GM18508 (cell line): ENCODE data around the gene PRR12.

ENCODE experiments used
- ATAC-seq: cut with Tn5 transposase; IDR thresholded peaks from one replicate; pipeline ENCODE4 v1.9.1; 2021; ENCODE audit warnings: moderate number of reproducible peaks; ENCODE audit not compliant: insufficient read depth, unreplicated experiment

The PRR12 gene, protein sequence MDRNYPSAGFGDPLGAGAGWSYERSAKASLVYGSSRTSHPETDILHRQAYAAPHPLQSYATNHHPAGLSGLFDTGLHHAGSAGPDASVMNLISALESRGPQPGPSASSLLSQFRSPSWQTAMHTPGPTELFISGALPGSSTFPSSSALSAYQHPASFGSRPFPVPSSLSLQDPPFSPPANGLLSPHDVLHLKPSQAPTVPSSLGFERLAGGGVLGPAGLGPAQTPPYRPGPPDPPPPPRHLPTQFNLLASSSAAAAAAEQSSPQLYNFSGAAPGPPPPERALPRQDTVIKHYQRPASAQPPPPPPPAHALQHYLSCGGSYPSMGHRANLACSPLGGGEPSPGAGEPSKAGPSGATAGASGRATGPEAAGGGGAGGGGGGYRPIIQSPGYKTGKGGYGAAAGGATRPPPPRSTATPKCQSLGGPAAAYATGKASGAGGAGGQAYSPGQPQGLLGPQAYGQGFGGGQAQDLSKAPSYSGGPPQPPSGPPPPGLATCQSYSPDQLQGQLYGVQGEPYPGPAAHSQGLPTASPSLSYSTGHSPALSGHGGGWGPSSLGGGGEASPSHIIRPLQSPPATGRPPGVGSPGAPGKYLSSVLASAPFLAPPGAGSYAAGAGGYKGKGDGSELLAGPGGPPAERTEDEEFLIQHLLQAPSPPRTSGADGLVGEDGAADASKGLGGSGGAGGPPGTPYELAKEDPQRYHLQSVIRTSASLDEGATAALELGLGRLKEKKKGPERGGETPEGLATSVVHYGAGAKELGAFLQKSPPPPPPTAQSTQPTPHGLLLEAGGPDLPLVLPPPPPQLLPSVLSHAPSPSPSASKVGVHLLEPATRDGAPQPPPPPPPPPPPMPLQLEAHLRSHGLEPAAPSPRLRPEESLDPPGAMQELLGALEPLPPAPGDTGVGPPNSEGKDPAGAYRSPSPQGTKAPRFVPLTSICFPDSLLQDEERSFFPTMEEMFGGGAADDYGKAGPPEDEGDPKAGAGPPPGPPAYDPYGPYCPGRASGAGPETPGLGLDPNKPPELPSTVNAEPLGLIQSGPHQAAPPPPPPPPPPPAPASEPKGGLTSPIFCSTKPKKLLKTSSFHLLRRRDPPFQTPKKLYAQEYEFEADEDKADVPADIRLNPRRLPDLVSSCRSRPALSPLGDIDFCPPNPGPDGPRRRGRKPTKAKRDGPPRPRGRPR (N-terminal part only)

DNA sequence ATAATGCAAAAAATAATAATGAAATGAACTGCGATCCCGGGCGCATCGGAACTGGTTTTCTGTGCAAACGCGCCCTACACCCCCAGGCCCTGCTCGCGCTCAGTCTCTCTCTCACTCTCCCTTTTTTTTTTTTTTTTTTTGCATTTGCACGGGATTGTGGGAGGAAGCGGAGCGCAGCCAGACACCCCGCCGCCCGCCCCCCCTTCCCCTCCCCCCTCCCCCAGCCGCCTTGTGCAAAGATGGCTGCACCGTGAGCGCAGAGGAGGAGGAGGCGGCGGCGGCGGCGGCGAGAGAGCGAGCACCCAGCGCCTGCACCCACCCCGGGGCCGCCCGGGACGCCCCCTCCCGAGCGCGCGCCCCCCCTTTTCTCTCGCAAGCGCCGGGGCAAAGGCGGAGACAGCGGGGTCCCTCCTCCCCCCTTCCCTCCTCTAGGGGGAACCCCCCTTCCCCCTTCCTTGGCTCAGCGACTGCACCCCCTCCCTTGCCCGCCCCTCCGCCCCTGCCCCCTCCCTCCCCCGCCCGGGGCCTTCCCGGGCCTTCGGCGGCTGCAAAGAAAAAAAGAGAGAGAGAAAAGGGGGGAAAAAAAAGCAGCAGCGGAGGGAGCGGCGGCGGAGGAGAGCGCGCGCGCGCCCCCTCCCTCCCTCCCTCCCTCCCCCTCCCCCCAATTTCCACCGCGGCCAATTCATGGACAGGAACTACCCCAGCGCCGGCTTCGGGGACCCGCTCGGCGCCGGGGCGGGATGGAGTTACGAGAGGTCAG, at the start of gene PRR12:
Gene PRR12, plus strand, starts transcription at position 212 of the 760 bp plus-strand sequence. Its CDS starts 473 bp downstream, at position 685.
- ATAC-seq = no peak

DNA sequence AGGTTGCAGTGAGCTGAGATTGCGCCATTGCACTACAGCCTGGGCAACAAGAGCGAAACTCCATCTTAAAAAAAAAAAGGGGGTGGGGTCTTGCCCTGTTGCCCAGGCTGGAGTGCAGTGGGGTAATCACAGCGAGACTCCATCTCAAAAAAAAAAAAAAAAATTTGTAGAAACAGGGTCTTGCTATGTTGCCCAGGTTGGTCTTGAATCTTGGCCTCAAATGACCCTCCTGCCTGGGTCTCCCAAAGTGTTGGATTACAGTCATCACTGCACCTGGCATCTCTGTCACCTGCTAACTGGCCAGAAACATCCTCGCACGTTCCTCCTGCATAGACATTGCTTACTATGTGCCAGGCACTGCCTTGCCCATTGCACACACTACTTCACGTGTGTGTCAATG, 49.1 kb upstream of the PRR12 start:
- no peak for ATAC-seq

DNA sequence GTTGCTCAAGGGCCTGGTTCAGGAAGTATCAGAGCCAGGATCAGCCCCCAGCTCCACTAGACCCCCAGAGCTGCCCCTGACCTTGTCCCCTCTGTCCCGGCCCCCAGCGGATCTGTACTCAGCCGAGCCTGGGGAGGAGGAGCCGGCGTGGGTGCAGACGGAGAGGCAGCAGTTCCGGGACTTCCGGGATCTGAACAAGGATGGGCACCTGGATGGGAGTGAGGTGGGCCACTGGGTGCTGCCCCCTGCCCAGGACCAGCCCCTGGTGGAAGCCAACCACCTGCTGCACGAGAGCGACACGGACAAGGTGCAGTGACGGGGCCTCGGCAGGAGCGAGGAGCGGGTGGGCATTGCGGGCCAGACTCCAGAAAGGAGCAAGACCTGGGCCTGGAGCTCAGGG, 48.5 kb upstream of the PRR12 start:
- ATAC-seq = no peak

DNA sequence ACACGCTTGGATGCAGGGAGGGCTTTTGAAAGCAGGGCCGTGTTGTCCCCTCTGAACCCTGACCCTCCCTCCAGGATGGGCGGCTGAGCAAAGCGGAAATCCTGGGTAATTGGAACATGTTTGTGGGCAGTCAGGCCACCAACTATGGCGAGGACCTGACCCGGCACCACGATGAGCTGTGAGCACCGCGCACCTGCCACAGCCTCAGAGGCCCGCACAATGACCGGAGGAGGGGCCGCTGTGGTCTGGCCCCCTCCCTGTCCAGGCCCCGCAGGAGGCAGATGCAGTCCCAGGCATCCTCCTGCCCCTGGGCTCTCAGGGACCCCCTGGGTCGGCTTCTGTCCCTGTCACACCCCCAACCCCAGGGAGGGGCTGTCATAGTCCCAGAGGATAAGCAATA, 48.0 kb upstream of the PRR12 start:
- no peak for ATAC-seq

DNA sequence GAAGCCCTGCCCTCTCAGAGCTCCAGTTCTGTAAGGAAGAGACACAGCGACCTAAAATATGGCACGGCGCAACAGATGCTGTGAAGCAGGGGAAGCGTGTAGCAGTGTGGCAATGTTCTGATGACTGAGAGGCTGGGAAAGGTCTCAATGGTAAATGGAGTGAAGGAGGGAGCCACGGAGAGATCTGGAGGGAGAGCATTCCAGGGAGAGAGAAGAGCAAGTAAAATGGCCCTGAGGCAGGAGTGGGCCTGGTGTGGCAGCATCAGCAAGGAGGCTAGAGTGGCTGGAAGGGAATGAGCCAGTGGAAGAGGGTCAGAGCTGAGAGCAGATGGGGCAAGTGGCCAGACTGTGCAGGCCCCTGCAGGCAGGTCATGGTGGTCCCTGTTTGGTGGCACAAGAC, 46.8 kb upstream of the PRR12 start:
- no peak for ATAC-seq

DNA sequence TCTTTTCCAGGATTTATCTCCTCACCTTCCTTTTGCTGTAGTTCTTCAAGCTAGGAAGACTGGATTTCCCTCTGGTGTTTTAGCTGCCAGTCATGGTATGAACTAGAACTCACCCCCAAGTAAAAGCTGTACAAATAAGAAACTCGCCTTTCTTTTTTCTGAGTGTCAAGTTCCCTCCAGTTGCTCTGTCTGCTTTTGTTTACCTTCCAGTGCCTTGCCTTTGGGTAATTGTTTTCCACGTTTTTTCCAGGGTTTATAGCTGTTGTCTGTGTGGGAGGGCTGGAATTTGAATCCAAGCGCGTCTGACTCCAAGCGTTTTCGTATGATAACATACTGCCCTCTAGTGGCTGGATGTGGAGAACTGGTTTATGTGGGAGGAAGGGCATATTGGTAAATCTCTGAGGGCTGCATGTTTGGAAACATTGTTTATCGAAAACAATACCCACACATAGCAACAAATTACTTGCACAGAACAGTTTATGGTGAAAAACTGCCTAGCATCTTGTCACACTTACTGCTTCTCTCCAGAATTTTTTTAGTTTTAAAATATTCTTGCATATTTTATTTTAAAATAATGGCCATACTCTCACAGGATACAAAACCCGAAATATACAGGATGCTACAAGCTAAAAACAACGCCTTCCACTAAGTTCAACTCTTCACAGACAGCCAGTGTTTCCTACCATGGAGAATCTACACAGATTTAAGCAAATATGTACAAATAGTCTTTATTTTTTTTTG, 44.0 kb upstream of the PRR12 start:
- no peak for ATAC-seq

DNA sequence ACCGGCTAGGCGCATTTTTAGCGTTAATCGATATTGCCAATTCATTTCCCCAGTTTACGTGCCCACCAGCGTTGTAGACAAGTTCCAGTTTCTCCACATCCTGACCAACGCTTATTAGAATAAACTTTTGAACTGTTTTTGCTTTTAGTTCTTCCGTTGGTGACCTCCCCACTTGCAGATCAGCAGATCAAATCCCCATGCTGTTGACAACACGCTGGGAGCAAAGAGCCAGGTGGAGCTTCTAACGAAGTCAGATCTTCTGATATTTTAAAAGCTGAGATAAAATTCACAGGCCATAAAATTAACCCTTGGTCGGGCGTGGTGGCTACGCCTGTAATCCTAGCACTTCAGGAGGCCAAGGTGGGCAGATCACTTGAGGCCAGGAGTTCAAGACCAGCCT, 41.9 kb upstream of the PRR12 start:
- ATAC-seq = no peak

DNA sequence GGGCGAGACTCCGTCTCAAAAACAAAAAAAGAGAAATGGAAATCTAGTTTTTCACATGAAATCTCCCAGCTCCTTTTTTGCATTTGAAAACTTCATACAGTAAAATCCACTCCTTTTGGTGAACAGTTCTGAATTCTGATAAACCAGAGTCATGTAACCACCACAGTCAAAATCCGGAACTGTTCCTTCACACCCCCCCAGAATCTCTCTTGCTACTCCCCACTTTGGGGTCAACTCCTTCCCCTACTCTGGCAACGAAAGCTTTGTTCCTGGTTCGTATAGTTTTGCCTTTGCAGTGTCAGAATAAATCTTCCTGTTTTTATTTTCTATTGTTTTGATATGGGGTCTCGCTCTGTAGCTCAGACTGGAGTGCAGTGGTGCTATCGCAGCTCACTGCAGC, 39.5 kb upstream of the PRR12 start:
- ATAC-seq = no peak

DNA sequence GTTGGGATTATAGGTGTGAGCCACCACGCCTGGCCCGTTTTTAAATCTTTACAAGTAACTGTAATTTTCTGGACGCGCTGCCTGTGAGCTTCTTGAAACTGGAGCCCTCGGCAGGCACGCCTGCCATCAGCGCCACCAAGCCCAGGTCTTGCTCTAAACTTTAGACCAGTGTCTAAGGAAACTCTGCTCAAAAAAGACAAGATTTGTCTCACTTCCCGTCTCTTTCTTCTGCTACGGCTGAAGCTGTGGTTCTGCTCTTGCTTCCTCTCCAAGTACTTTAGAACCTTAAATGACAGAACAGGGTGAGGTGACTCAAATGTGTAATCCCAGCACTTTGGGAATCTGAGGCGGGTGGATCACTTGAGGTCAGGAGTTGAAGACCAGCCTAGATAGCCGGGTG, 38.2 kb upstream of the PRR12 start:
- no peak for ATAC-seq

DNA sequence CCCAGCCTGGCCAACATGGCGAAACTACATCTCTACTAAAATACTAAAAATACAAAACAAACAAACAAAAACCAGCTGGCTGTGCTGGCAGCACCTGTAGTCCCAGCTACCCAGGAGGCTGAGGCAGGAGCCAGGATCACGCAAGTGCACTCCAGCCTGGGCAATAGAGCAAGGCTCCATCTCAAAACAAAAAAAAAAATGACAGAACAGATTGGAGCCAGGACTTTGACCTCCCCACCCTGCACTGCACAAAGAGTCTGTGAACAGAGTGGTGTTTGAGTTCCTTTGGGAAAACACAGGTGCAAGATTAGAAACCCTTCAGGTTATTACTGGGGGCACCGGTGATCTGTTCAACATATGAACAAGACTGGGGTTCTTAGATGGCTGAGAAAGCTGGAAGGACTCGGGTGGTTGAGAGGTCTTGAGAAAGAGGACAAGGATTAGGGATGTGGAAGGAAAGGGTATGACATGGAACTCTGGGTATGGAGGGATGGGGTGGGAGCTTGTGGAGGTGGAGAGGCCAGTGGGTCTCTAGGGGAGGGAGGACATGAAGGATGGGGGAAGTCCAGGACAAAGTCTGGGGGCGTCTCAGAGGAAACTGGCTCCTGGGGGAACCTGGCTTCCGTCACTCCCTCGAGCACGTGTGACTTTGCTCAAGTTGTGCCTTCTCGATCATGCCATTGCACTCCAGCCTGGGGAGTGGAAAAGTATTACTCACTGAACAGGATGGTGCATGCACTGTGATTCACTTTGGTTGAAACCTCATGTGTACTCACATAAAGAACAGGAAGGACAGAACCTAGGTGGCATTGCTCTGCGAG, 37.3 kb upstream of the PRR12 start:
- no peak for ATAC-seq

DNA sequence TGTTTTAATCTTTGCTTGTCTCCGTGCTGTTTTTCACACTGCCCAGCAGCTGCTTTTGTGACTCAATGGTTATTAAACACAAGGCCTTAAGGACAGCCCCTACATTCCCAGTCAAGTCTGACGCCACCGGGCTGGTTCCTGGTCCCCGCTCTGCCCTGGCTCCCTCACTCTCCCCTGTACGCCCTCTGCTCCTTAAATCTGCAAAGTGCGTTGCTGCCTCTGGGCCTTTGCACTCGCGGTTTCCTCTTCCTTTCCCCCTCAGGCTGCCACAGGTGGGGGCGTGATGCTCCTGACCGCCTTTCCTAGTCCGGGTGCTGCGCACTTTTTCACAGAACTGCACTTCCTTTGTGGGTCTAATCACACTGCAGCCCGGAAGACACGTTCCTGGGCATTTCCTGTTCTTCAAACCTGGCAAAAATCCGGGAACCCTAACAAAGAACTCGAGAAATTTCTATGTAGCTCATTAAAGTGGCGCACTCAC, 36.2 kb upstream of the PRR12 start:
- no peak for ATAC-seq

DNA sequence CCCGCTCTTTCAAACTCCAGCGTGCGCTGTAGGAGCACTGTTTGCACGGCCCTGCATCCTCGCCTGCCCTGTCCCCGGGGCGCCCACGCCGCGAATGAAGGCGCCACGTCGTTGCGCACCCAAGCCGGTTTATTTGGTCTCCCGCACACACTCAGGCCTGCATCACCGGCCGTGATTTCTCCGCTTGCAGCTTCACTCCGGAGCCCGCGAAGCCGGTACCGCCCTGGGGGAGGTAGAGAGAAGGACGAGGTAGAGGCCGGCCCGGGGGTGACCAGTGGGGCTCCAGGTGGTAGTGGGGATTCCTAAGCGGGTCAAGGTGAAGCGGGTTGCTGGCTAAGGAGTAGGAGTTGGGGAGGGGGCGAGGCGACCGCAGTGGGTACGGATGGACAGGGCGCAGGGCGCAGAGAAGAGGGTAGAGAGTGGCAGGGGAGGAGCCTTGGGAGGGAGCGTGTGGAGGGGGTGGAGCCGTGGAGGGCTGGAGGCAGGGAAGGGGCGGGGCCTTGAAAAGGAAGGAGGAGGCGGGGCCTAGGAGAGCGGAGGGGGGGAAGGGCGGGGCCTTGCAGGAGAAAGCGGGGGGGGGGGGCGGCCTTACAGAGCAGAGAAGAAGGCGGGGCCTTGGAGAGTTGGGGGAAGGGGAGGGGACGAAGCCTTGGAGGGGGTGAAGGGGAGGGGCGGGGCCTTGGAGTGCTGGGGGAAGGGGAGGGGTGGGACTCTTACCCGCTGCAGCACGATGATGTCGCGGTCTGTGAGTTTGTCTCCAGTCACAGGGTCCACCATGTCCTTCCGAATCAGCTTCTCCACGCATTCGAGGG, 35.2 kb upstream of the PRR12 start:
- no peak for ATAC-seq

DNA sequence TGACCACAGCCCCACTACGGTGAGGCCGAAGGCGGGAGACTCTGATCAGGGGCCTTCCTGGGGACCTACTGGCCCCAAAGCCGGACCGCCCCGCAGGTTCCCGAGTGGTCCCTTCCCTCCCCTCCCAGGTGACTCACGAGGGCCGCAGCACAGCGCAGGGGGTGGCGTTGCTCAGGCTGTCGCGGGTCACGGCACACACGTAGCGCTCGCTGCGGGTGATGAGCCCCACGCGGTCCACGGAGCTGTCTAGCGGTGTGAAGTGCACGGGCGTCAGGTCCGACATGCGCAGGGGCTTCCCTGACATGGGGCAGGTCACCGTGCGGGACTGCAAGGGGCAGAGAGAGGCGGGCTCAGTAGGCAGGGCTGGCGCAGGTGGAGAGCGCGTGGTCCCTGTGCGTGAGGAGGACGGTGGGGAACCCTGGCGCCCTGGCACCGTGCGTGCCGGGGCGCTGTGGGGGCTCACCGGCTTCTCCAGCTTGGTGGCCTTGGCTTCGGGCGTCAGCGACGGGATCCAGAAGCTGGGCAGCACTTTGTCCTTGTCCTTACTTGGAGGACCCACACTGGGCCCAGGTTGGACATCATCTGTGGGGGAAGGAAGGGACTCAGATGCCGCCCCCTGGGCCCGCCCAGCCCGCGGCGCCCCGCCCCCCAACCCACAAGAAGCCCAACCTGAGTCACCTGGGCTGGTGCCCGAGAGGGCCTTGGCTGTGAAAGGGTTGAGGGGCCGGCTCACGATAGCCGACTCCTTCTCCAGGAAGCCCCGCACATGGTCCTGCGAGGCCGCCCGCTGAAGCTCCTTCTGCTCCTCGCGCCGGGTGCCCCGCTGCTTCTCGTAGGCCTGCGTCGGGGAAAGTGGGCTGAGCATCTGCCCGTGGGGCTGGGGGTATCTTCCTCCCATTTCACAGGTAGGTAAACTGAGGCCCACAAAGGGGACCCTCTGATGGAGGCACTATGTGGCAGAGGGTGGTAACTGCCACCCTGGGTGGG, 34.3 kb upstream of the PRR12 start:
- ATAC-seq = no peak

DNA sequence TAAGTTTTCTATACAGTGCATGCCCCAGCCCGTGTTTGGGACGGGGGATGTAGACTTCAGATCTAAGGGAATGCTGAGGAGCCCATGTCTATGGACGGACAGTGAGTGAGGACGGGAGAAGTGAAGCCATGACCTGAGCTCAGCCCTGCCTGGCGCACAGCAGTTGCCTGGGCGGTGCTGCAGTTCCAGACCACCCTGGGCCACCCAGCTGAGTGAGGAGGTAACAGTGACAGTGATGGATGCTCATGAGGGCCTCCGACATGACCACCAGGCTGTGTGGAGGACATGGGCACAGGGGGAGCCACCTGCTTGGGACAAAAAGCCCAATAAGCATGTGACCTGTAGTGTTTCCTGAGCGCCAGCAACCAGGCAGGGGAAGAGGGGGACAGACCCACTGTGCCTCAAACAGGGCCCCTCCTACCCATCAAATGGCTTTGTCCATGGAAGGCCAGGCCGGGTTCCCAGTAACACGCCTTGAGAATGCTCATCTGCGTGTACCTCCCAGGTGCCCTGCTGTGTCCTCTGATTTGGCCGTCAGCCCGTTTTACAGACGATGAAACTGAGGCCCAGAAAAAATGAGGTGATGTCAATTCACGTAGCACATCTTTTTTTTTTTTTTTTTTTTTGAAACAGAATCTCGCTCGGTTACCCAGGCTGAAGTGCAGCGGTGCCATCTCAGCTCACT, 33.2 kb upstream of the PRR12 start:
- no peak for ATAC-seq

DNA sequence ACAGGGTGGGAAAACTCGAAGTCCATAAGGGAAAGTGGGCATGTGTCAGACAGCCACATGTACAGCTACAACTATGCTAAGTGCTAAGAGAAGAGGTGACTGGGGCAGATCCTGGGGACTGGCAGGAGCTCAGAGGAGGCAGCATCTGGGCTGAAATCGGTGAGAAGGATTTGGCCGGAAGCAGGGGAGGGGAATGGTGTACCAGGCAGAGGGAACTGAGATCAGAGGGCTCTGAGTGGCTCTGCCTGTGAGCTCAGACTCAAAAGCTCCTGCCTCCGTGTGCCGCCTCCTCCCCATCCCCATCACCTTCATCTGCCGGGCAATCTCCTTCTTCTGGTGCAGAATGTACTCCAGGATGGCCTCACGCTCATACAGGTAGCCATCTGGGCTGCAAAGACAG, 32.4 kb upstream of the PRR12 start:
- no peak for ATAC-seq

DNA sequence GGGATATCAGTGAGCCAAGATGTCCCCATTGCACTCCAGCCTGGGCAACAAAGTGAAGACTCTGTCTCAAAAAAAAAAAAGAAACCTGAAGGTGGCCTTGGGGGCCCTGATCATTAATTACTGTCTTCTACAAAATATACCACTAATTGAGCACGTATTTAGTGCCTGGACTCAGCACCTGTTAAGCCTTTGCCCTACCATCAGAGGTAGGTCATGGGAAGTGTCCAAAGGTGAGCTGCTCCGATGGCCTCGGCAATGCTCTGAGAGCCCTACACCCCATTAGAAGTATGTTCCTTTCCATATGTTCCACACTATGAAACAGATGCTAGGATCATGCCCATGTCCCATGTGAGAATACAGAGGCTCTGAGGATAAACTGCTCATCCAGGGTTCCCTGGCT, 31.5 kb upstream of the PRR12 start:
- ATAC-seq = no peak
